ENCODE results near the gene ATP8A2.

- no peak for TF ChIP-seq CTCF (IDR thresholded peaks at IDR 0.05; ENCODE audit: insufficient read depth, low read depth, low read length)
- TF ChIP-seq EZH2 (IDR thresholded peaks at IDR 0.05; ENCODE audit: insufficient read depth, low read length): no peak
These were observed 650.2 kb downstream of the ATP8A2 start for GRCh38 chr13:26021956-26022355.

All from astrocyte (in vitro differentiated cells and primary cell).